Muscle layer of duodenum (tissue), 2 donors: Measurements from ENCODE around the gene BCOR.

Experiments used
- H3K27ac ChIP-seq: one replicate; pipeline ENCODE4 v1.7.0; 2013; ENCODE audit warnings: mild to moderate bottlenecking, low read length
- H3K27me3 ChIP-seq: one replicate; pipeline ENCODE4 v1.7.0; 2013; ENCODE audit warnings: low read depth, mild to moderate bottlenecking, control low read depth, low read length
- H3K36me3 ChIP-seq, 2 donors: one replicate each; pipeline ENCODE4 v1.7.0; 2013; ENCODE audit warnings: low read length in 2 of 2, control low read depth in 1 of 2, mild to moderate bottlenecking in 1 of 2; ENCODE audit not compliant: insufficient read depth in 2 of 2, control insufficient read depth in 1 of 2
- H3K4me1 ChIP-seq, 2 donors: one replicate each; pipeline ENCODE4 v1.7.0; 2013; ENCODE audit warnings: low read length in 2 of 2, mild to moderate bottlenecking in 2 of 2, control low read depth in 1 of 2, moderate library complexity in 1 of 2; ENCODE audit not compliant: insufficient read depth in 2 of 2, control insufficient read depth in 1 of 2
- H3K4me3 ChIP-seq, 2 donors: one replicate each; pipeline ENCODE4 v1.7.0; 2013; ENCODE audit warnings: low read length in 2 of 2, low read depth in 1 of 2, mild to moderate bottlenecking in 1 of 2
- H3K9me3 ChIP-seq, 2 donors: one replicate each; pipeline ENCODE4 v1.7.0; 2013; ENCODE audit warnings: low read length in 2 of 2, control low read depth in 1 of 2, mild to moderate bottlenecking in 1 of 2; ENCODE audit not compliant: control insufficient read depth in 1 of 2
- donor health status: healthy.

Gene BCOR

GRCh38 chrX:40097504-40098263 is at the start of gene BCOR:
Gene BCOR (minus strand): TSS chrX:40097958. CDS start chrX:40077929, 20,029 bp downstream.
- Histone ChIP-seq H3K9me3 (no peaks in the 10 kb centered on the region), H3K27ac (no peak within 1 kb of the TSS), H3K27me3 (no peaks in the 10 kb centered on the region), H3K36me3 (no peaks in the 10 kb centered on the region), H3K4me3 (peak within 1 kb of the TSS; percentile 37 to 62), H3K4me1 (peaks cover 6 to 13% of the 10 kb centered on the region in 2 donors)

GRCh38 chrX:40147126-40147952 is 49.6 kb upstream of the BCOR start:
- peaks cover 0 to 9% of the 10 kb centered on the region in 2 donors for H3K4me1 ChIP-seq
- peak overlapping the region in 1 of 2 donors; percentile 59 for H3K4me3 ChIP-seq
- no peaks in the 10 kb centered on the region for H3K27me3 ChIP-seq
- no peaks in the 10 kb centered on the region for H3K9me3 ChIP-seq
- no peak overlapping the region for H3K27ac ChIP-seq
- no peaks in the 10 kb centered on the region for H3K36me3 ChIP-seq

- no peaks in the 10 kb centered on the region for H3K27me3 ChIP-seq
- H3K27ac ChIP-seq: no peak overlapping the region
- peaks cover 0 to 13% of the 10 kb centered on the region in 2 donors for H3K4me1 ChIP-seq
- peak overlapping the region; percentile 39 to 59 for H3K4me3 ChIP-seq
- no peaks in the 10 kb centered on the region for H3K9me3 ChIP-seq
- no peaks in the 10 kb centered on the region for H3K36me3 ChIP-seq
These were observed 48.7 kb upstream of the BCOR start for GRCh38 chrX:40146262-40147125.

GRCh38 chrX:40145923-40146261 is 48.1 kb upstream of the BCOR start:
- Histone ChIP-seq H3K36me3 (no peaks in the 10 kb centered on the region), H3K27me3 (no peaks in the 10 kb centered on the region), H3K4me3 (peak overlapping the region; percentile 39 to 59), H3K27ac (no peak overlapping the region), H3K9me3 (no peaks in the 10 kb centered on the region), H3K4me1 (peaks cover 0 to 19% of the 10 kb centered on the region in 2 donors)

GRCh38 chrX:40145001-40145922 is 47.5 kb upstream of the BCOR start:
- Histone ChIP-seq H3K36me3 (no peaks in the 10 kb centered on the region), H3K27me3 (no peaks in the 10 kb centered on the region), H3K9me3 (no peaks in the 10 kb centered on the region), H3K4me3 (peak overlapping the region in 1 of 2 donors; percentile 59), H3K27ac (no peak overlapping the region), H3K4me1 (peaks cover 0 to 24% of the 10 kb centered on the region in 2 donors)

- H3K4me1 ChIP-seq: peaks cover 0 to 24% of the 10 kb centered on the region in 2 donors
- H3K4me3 ChIP-seq: no peak overlapping the region
- H3K9me3 ChIP-seq: no peaks in the 10 kb centered on the region
- no peak overlapping the region for H3K27ac ChIP-seq
- H3K36me3 ChIP-seq: no peaks in the 10 kb centered on the region
- no peaks in the 10 kb centered on the region for H3K27me3 ChIP-seq
These were observed 46.8 kb upstream of the BCOR start for GRCh38 chrX:40144576-40144975.

- no peaks in the 10 kb centered on the region for H3K27me3 ChIP-seq
- H3K4me1 ChIP-seq: peaks cover 0 to 24% of the 10 kb centered on the region in 2 donors
- H3K36me3 ChIP-seq: no peaks in the 10 kb centered on the region
- H3K9me3 ChIP-seq: no peaks in the 10 kb centered on the region
- H3K4me3 ChIP-seq: no peak overlapping the region
- no peak overlapping the region for H3K27ac ChIP-seq
These were observed 46.2 kb upstream of the BCOR start for GRCh38 chrX:40143987-40144386.

- Histone ChIP-seq H3K27ac (no peak overlapping the region), H3K9me3 (no peaks in the 10 kb centered on the region), H3K27me3 (no peaks in the 10 kb centered on the region)
These were observed 45.2 kb upstream of the BCOR start for GRCh38 chrX:40143001-40143400.

GRCh38 chrX:40142417-40142816 is 44.7 kb upstream of the BCOR start:
- Histone ChIP-seq H3K4me1 (peaks cover 0 to 20% of the 10 kb centered on the region in 2 donors), H3K27ac (no peak overlapping the region)

More at GRCh38 chrX:40143001-40143400, 45.2 kb upstream of the BCOR start:
- H3K36me3 ChIP-seq: no peaks in the 10 kb centered on the region
- no peak overlapping the region for H3K4me3 ChIP-seq
- H3K4me1 ChIP-seq: peaks cover 0 to 20% of the 10 kb centered on the region in 2 donors

GRCh38 chrX:40140706-40141499 is 43.1 kb upstream of the BCOR start:
- Histone ChIP-seq H3K27ac (no peak overlapping the region), H3K27me3 (no peaks in the 10 kb centered on the region), H3K4me1 (peaks cover 0 to 17% of the 10 kb centered on the region in 2 donors), H3K9me3 (no peaks in the 10 kb centered on the region), H3K36me3 (no peaks in the 10 kb centered on the region), H3K4me3 (no peak overlapping the region)

More at GRCh38 chrX:40142417-40142816, 44.7 kb upstream of the BCOR start:
- Histone ChIP-seq H3K4me3 (no peak overlapping the region), H3K27me3 (no peaks in the 10 kb centered on the region), H3K36me3 (no peaks in the 10 kb centered on the region), H3K9me3 (no peaks in the 10 kb centered on the region)
